Urothelium cell line (cell line): ENCODE data around the gene ZNF519.
"Not testable (repeated sequence)": the region's sequence is repeated elsewhere in the genome, so short reads cannot be mapped to it uniquely, and the experiment has no call there.

ENCODE experiments used
- DNase-seq: peaks from one replicate; pipeline ENCODE4 v3.0.0; 2011; ENCODE audit warnings: low spot score, mixed read lengths
- FAIRE-seq: peaks from 2 replicates; lab custom pipeline; 2011; peaks lifted over from hg19 to GRCh38; lab: Jason Lieb, UNC

Gene ZNF519

DNA sequence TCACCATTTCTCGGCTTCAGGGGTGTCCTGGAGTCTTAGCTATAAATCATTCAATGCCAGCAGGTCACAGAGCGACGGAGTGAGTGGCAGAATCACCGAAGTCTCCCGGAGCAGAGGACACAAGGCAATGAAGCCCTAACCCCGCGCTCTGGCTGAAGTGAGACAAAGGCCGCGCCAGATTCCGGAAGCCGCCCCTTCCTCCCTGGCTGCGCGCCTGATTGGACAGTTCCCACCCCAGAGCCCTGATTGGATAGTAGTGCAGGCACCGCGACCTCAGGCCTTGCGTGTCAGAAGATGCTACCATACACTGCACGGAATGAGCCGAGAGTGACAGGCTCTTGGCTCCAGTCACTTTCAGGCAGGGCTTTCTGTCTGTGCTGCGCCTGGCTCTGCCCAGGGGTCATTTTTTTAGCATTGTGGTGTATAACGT is at the start of gene ZNF519:
Gene ZNF519 (minus strand): TSS at position 165 of the 430 bp plus-strand sequence. CDS start 158 bp downstream, at position 7.
- DNase-seq (peak; percentile 98), FAIRE-seq (peak; percentile 95)

- FAIRE-seq = peak; percentile 52
- DNase-seq = peak; percentile 30
Observed at GRCh38 chr18:14179306-14179705, 47.1 kb upstream of the ZNF519 start.

DNA sequence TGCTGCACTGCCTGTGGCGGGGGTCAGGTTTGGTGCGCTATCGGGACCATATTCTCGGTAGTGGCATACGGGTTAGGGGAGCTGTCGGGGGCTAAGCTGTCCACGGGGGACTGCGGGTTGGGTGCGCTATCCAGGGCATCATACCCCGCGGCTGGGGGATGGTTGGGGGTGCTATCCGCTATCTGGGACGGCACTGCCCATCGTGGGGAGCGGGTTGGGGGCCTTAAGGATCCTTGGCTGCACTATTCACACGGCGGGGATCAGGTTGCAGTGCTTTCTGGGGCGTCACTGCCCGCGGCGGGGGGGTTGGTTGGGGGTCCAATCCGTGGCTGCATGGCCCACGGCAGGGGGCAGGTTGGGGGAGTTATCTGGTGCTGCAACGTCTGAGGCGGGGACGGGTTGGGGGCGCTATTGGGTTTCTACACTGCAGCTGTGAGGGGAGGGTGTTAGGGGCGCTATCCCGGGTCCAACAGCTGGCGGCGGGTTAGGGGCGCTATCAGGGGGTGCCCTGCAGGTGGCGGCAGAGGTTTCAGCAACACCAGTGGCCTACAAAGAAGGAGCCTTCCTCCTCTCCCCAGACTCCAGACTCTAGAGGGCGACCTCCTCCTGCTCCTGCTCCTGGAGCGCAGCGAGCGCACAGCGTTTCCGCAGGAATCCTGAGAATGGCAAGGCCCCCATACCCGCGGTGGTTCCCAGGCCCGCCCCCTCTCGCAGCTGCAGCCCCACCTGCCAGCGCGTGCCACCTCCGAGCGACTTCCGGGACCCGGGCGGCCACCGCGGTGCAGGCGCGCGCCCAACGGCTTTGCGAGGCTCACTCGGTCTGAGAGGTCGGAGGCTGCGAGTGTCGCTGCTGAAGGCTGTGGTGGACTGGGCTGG is 46.3 kb upstream of the ZNF519 start:
- peak; percentile 97 for FAIRE-seq
- peak; percentile 97 for DNase-seq

- FAIRE-seq (peak; percentile 77), DNase-seq (peak; percentile 40)
Observed at GRCh38 chr18:14177540-14178320, 45.5 kb upstream of the ZNF519 start.

DNA sequence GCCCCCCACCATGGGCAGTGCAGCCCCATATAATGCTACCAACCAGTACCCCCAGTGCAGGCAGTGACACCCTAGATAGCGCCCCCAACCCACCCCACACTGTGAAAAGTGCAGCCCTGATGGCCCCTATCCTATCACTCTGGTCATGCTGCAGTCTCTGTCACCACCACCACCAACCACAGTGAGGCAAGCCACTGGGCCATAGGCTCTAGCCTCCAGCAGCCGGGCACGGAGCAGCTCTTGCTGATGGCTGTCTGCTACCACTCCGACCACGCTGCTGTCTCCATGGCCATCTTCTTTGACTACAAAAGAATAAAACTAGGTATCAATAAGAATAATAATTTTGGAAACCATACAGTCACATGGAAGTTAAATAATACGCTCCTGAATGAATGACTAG is 43.2 kb upstream of the ZNF519 start:
- DNase-seq, FAIRE-seq: not testable (repeated sequence)

DNA sequence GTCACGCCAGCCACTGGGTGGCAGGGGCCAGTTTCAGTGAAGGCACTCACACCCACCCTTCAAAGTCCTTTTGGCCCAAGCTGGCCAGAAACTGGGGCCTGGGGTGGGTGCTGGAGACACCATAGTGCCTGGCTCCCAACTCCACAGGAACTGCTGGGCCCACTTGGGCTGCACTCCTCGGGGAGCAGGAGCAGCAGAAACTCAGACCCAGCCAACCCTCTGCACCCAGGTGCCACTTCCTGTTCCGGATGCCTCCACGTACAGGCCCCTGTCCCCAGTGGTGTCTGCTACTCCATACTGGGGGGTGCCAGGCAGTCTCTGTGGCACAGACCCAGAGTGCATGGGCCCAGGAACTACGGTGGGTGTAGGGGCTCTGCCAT is 42.5 kb upstream of the ZNF519 start:
- FAIRE-seq (peak; percentile 20), DNase-seq (no peak)

DNA sequence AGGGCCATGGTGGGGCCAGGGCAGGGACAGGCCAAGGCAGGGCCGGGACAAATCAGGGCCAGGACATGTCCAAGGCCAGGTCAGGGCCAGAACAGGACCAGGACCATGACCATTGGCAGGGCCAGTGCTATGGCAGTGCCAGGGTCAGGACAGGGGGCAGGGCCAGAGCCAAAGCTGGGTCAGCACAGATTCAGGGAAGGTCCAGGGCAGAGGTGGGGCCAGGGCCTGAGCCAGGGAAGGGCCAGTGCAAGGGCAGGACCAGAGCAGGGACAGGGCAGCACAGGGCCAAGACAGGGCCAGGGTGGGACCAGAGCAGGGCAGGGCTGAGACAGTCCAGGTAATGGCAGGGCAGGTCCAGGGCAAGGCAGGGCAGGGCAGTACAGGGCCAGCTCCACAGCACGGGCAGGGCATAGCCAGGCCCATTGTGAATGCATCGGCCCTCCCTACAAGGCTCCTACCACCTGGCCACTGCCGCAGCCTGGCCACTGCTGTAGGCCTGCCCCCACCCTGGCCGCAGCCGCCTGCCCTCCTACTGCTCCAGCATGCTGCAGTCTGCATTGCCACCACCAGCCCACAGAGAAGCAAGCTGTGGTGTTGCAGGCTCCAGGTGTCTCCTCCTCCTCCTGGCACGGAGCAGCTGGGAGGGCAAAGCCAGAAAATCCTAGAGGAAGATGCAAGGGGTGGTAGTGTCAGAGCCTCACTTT is 41.9 kb upstream of the ZNF519 start:
- peak; percentile 68 for FAIRE-seq
- not testable (repeated sequence) for DNase-seq

- not testable (repeated sequence) for DNase-seq, FAIRE-seq
Observed at GRCh38 chr18:14173116-14173951, 41.1 kb upstream of the ZNF519 start.

- FAIRE-seq = peak; percentile 92
- not testable (repeated sequence) for DNase-seq
Observed at GRCh38 chr18:14172142-14173115, 40.2 kb upstream of the ZNF519 start.

DNA sequence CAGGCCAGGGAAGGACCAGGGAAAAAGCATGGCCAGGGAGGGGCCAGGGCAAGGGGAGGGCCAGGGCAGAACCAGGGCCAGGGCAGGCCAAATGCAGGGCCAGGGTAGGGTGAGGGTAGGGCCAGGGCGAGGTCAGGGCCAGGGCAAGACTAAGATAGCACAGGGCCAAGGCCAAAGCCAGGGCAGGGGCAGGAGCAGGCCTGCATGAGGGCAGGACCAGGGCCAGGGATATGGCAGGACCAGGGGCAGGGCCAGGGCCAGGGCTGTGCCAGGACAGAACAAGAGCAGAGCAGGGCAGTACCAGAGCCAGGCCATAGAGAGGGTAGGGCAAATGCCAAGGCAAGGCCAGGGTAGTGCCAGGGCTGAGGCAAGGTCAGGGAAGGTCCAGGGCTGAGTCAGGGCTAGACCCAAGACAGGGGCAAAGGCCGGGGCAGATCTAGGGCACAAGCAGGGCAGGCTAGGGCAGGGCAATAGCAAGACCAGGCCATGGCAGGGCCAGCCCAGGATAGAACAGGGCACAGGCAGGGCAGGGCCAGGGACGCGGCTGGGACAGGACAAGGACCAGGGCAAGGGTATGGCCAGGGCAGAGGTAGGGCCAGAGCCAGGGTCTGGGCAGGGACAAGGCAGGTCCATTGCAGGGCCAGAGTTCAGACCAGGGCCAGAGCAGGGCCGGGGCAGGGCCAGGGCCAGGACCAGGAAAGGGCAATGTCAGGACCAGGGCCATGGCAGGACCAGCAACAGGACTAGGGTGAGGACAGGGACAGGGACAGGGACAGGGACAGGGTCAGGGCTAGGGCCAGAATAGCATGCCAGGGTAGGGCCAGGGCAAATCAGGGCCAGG is 39.3 kb upstream of the ZNF519 start:
- peak; percentile 50 for FAIRE-seq
- DNase-seq = not testable (repeated sequence)

DNA sequence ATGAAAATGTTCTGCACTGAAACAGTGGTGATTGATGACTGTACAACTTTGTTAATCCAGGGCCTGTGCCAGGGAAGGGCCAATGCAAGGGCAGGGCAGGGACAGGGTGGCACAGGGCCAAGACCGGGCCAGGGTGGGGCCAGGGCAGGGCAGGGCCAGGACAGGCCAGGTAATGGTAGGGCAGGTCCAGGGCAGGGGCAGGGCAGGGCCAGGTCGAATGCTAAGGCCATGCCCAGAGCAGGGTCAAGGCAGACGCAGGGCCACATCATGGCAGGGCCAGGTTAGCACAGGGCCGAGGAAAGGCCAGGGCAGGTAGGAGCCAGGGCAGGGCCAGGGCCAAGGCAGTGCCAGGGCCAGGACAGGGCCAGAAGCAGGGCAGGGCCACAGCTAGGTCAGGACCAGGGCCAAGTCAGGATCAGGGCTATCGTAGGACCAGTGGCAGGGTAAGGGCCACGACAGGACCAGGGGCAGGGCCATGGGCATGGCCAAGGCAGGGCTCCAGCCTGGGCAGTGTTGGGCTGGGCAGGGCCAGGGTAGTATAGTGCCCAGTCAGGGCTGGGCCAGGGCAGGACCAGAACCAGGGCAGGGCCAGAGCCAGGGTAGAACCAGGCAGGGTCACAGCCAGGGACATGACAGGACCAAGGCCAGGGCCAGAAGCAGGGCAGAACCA is 38.3 kb upstream of the ZNF519 start:
- FAIRE-seq = peak; percentile 98
- not testable (repeated sequence) for DNase-seq

DNA sequence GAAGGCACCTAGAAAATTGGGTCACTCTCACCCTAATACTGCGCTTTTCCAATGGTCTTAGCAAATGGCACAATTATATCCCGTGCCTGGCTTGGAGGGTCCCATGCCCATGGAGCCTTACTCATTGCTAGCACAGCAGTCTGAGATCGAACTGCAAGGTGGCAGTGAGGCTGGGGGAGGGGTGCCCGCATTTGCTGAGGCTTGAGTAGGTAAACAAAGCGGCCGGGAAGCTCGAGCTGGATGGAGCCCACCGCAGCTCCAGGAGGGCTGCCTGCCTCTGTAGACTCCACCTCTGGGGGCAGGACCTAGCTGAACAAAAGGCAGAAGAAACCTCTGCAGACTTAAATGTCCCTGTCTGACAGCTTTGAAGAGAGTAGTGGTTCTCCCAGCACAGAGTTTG is 30.7 kb upstream of the ZNF519 start:
- FAIRE-seq, DNase-seq: not testable (repeated sequence)

GRCh38 chr18:14151564-14152113 is 19.4 kb upstream of the ZNF519 start:
- DNase-seq = not testable (repeated sequence)
- FAIRE-seq = peak; percentile 97

GRCh38 chr18:14150766-14151165 is 18.5 kb upstream of the ZNF519 start:
- FAIRE-seq, DNase-seq: not testable (repeated sequence)

- not testable (repeated sequence) for DNase-seq
- peak; percentile 71 for FAIRE-seq
Observed at GRCh38 chr18:14149916-14150420, 17.7 kb upstream of the ZNF519 start.

GRCh38 chr18:14149121-14149850 is 17.1 kb upstream of the ZNF519 start:
- DNase-seq = not testable (repeated sequence)
- peak; percentile 52 for FAIRE-seq
